ENCODE data around the gene AKT3.
"Not testable (repeated sequence)": the region's sequence is repeated elsewhere in the genome, so short reads cannot be mapped to it uniquely, and the experiment has no call there.

Gene AKT3

GRCh38 chr1:243601720-243602119, 248.3 kb downstream of the AKT3 start:
- DNase-seq (ENCODE audit: low read depth in 2 of 2), result no peak

- no peak for DNase-seq (ENCODE audit: low read depth in 2 of 2)
Observed at GRCh38 chr1:243598433-243598832, 251.6 kb downstream of the AKT3 start.

- DNase-seq (ENCODE audit: low read depth in 2 of 2), result no peak
Observed at GRCh38 chr1:243597383-243597782, 252.7 kb downstream of the AKT3 start.

- DNase-seq (ENCODE audit: low read depth in 2 of 2), result no peak
Observed at GRCh38 chr1:243596431-243597062, 253.5 kb downstream of the AKT3 start.

GRCh38 chr1:243595527-243596210, 254.4 kb downstream of the AKT3 start:
- no peak for DNase-seq (ENCODE audit: low read depth in 2 of 2)

GRCh38 chr1:243594455-243594854, 255.6 kb downstream of the AKT3 start:
- DNase-seq (ENCODE audit: low read depth in 2 of 2), result no peak

- not testable (repeated sequence) for DNase-seq (ENCODE audit: low read depth in 2 of 2)
Observed at GRCh38 chr1:243589286-243589685, 260.8 kb downstream of the AKT3 start.

- no peak for DNase-seq (ENCODE audit: low read depth in 2 of 2)
Observed at GRCh38 chr1:243587823-243588560, 262.1 kb downstream of the AKT3 start.

- no peak for DNase-seq (ENCODE audit: low read depth in 2 of 2)
Observed at GRCh38 chr1:243587285-243587684, 262.8 kb downstream of the AKT3 start.

GRCh38 chr1:243585982-243586381, 264.1 kb downstream of the AKT3 start:
- DNase-seq (ENCODE audit: low read depth in 2 of 2), result no peak

GRCh38 chr1:243582326-243582725, 267.7 kb downstream of the AKT3 start:
- DNase-seq (ENCODE audit: low read depth in 2 of 2), result no peak

- no peak for DNase-seq (ENCODE audit: low read depth in 2 of 2)
Observed at GRCh38 chr1:243580984-243581383, 269.1 kb downstream of the AKT3 start.

GRCh38 chr1:243580072-243580471, 270.0 kb downstream of the AKT3 start:
- no peak for DNase-seq (ENCODE audit: low read depth in 2 of 2)

- DNase-seq (ENCODE audit: low read depth in 2 of 2), result no peak
Observed at GRCh38 chr1:243575070-243575469, 275.0 kb downstream of the AKT3 start.

- DNase-seq (ENCODE audit: low read depth in 2 of 2), result no peak
Observed at GRCh38 chr1:243572940-243573339, 277.1 kb downstream of the AKT3 start.

- no peak for DNase-seq (ENCODE audit: low read depth in 2 of 2)
Observed at GRCh38 chr1:243568793-243569192, 281.2 kb downstream of the AKT3 start.

GRCh38 chr1:243564814-243565213, 285.2 kb downstream of the AKT3 start:
- no peak for DNase-seq (ENCODE audit: low read depth in 2 of 2)

GRCh38 chr1:243563732-243564131, 286.3 kb downstream of the AKT3 start:
- DNase-seq (ENCODE audit: low read depth in 2 of 2), result no peak

- no peak for DNase-seq (ENCODE audit: low read depth in 2 of 2)
Observed at GRCh38 chr1:243562473-243562872, 287.6 kb downstream of the AKT3 start.

- DNase-seq (ENCODE audit: low read depth in 2 of 2), result no peak
Observed at GRCh38 chr1:243561588-243562319, 288.3 kb downstream of the AKT3 start.

GRCh38 chr1:243559575-243560162, 290.4 kb downstream of the AKT3 start:
- DNase-seq (ENCODE audit: low read depth in 2 of 2), result no peak

GRCh38 chr1:243558576-243558975, 291.5 kb downstream of the AKT3 start:
- DNase-seq (ENCODE audit: low read depth in 2 of 2), result no peak

All from stimulated activated CD4-positive, alpha-beta T cell treated with anti-CD3 and anti-CD28 coated beads, Interleukin-1b, Interleukin-23, amount 100 ng/mL, for 1 hour (primary cell).